ENCODE measurements around the gene ZCRB1. TPM values are rescaled to one million over a fixed set of nuclear protein-coding genes. Genes with fewer than 3 reads are reported as not detected.
"Not testable (repeated sequence)": the region's sequence is repeated elsewhere in the genome, so short reads cannot be mapped to it uniquely, and the experiment has no call there.

ZCRB1 gene
- total and polyA plus RNA-seq, 2 experiments from 2014 or later: 18.1 to 256 TPM

- TF ChIP-seq ZNF462 (CRISPR knock-in tag; IDR thresholded peaks at IDR 0.05): no peak
Observed at GRCh38 chr12:42360747-42361403, 35.0 kb upstream of the ZCRB1 start (continued).

- H3K79me2 ChIP-seq (replicated peaks; ENCODE audit: insufficient read depth): peaks cover 16% of the 10 kb centered on the region; the same call in 1 of the 2 replicates
- no peak overlapping the region for H3K27ac Mint-ChIP-seq
- no peaks in the 10 kb centered on the region for H3K27me3 Mint-ChIP-seq (ENCODE audit: insufficient read depth, low read depth, poor library complexity)
- peaks cover 5% of the 10 kb centered on the region; the same call in 1 of the 2 replicates for H4K20me1 ChIP-seq (replicated peaks; ENCODE audit: insufficient read depth)
- no peak overlapping the region for H2AFZ ChIP-seq
- H3K4me3 Mint-ChIP-seq: no peak overlapping the region
- H3K27me3 ChIP-seq (ENCODE audit: insufficient read depth): no peaks in the 10 kb centered on the region
- H3K36me3 ChIP-seq (ENCODE audit: insufficient read depth): 0 out of 2 replicates have a peak, but pooled peaks cover 4% of the 10 kb centered on the region
- H3K36me3 Mint-ChIP-seq (ENCODE audit: low read depth): peaks cover 9% of the 10 kb centered on the region; the same call in 2 of the 3 replicates
- H3K4me1 ChIP-seq (ENCODE audit: insufficient read depth): no peaks in the 10 kb centered on the region
- no peaks in the 10 kb centered on the region for H3K4me1 Mint-ChIP-seq
- DNase-seq (ENCODE audit: low spot score): no peak
- TF ChIP-seq CTCF (conservative IDR thresholded peaks at IDR 0.05; ENCODE audit: low read depth in 2 of 2): no peak
- H3K4me3 ChIP-seq: no peak overlapping the region
- H3K9me3 Mint-ChIP-seq: peaks cover under 1% of the 10 kb centered on the region; the same call in 1 of the 3 replicates
- no peak for ATAC-seq
- H3F3A ChIP-seq (replicated peaks; ENCODE audit: low read depth): no peaks in the 10 kb centered on the region
- H3K4me2 ChIP-seq: no peak overlapping the region
- H3K9me2 ChIP-seq (ENCODE audit: insufficient read depth): no peaks in the 10 kb centered on the region
- H3K27ac ChIP-seq (ENCODE audit: low read depth): no peak overlapping the region
Observed at GRCh38 chr12:42356344-42356743, 30.4 kb upstream of the ZCRB1 start.

GRCh38 chr12:42350021-42350407 lies 24.1 kb upstream of the ZCRB1 start:
- not testable (repeated sequence) for H3K4me2 ChIP-seq

GRCh38 chr12:42349119-42350020 lies 23.5 kb upstream of the ZCRB1 start:
- not testable (repeated sequence) for H2AFZ ChIP-seq; H3K4me1 Mint-ChIP-seq; H3K27me3 Mint-ChIP-seq (ENCODE audit: insufficient read depth, low read depth, poor library complexity); H3K4me3 Mint-ChIP-seq; DNase-seq (ENCODE audit: low spot score); H3K4me1 ChIP-seq (ENCODE audit: insufficient read depth); H3K4me3 ChIP-seq; H3K27ac Mint-ChIP-seq; H3K4me2 ChIP-seq; ATAC-seq; H3K27me3 ChIP-seq (ENCODE audit: insufficient read depth); H3K27ac ChIP-seq (ENCODE audit: low read depth); H3F3A ChIP-seq (replicated peaks; ENCODE audit: low read depth); H3K36me3 ChIP-seq (ENCODE audit: insufficient read depth); H4K20me1 ChIP-seq (replicated peaks; ENCODE audit: insufficient read depth); H3K9me2 ChIP-seq (ENCODE audit: insufficient read depth)
- H3K36me3 Mint-ChIP-seq (ENCODE audit: low read depth): peaks cover 36% of the 10 kb centered on the region
- peaks cover 16% of the 10 kb centered on the region for H3K9me3 Mint-ChIP-seq
- peaks cover 56% of the 10 kb centered on the region for H3K79me2 ChIP-seq (replicated peaks; ENCODE audit: insufficient read depth)

More at GRCh38 chr12:42350021-42350407, 24.1 kb upstream of the ZCRB1 start:
- not testable (repeated sequence) for H3K27ac Mint-ChIP-seq; DNase-seq (ENCODE audit: low spot score); H3K27me3 Mint-ChIP-seq (ENCODE audit: insufficient read depth, low read depth, poor library complexity); H3K27ac ChIP-seq (ENCODE audit: low read depth); H3K27me3 ChIP-seq (ENCODE audit: insufficient read depth); H2AFZ ChIP-seq; H3F3A ChIP-seq (replicated peaks; ENCODE audit: low read depth); H3K4me1 ChIP-seq (ENCODE audit: insufficient read depth); H3K4me1 Mint-ChIP-seq; H3K9me2 ChIP-seq (ENCODE audit: insufficient read depth); H3K4me3 Mint-ChIP-seq; ATAC-seq; H4K20me1 ChIP-seq (replicated peaks; ENCODE audit: insufficient read depth); H3K4me3 ChIP-seq; H3K36me3 ChIP-seq (ENCODE audit: insufficient read depth)
- Mint-ChIP-seq H3K9me3 (peaks cover 16% of the 10 kb centered on the region), H3K36me3 (ENCODE audit: low read depth) (peaks cover 36% of the 10 kb centered on the region)
- H3K79me2 ChIP-seq (replicated peaks; ENCODE audit: insufficient read depth): peaks cover 49% of the 10 kb centered on the region
